G401 (cell line): Measurements from ENCODE around the gene CAB39L. TPM values are rescaled to one million over a fixed set of nuclear protein-coding genes. Genes with fewer than 3 reads are reported as not detected.
"Not testable (repeated sequence)": the region's sequence is repeated elsewhere in the genome, so short reads cannot be mapped to it uniquely, and the experiment has no call there.

Experiments used
- DNase-seq: peaks from one replicate; pipeline ENCODE4 v3.0.0-alpha.2; 2015; ENCODE audit warnings: low spot score
- in situ Hi-C: cut with HindIII; loops from 2 replicates; pipeline ENCODE4 v1.10.0; 2016; ENCODE audit warnings: low sequenced_read_pairs, mixed read lengths
- total RNA-seq: library from RNA; depleted of rRNA; stranded (reverse); fragments of >200 nt; shearing (Covaris generic); gene quantifications from 2 replicates; pipeline ENCODE4 v1.2.3, GENCODE V29; 2014

Gene CAB39L
- total RNA-seq, 1 experiment from 2014 or later: 42.4 TPM

- in situ Hi-C loops: no loop called here
- no peak for DNase-seq
These were observed 77.0 kb downstream of the CAB39L start for GRCh38 chr13:49366841-49367240.

- no peak for DNase-seq
- in situ Hi-C loops: no loop called here
These were observed 86.2 kb downstream of the CAB39L start for GRCh38 chr13:49357694-49358093.

DNA sequence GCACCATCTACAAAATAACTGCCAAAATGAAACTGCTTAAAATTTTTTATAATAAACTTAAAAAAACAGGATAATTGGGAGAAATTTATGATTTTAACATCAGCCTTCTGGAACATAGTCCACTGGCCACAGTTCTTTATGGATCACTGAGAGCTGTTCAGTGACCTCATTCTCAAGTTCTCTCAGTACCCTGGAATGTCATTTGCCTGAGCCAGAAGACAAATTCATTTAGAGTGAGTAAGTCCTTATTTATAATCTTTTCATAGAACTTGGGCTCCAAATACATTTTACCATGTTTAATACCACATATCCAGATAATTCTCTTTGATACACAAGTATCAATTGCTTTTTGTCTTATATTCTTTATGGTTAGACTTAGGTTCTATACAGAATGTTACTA lies 87.6 kb downstream of the CAB39L start:
- in situ Hi-C loops: no loop called here
- DNase-seq: no peak

DNA sequence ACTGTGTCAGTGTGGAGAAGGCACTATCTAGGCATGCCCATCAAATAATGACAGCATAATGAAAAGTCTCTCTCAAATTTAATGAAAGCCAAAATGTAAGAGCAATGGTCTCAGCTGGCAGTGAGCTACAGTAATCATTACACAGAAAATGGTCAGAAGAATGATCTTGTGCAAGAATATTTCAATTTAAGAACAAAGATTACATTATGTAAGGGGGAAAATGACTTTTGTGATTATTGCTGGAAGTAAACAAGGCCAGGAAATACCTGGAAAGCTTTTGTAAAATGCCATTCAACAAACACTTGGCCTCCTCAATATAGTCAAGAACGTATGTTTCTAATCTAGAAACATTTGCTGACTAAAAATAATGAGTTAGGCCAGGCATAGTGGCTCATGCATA lies 89.1 kb downstream of the CAB39L start:
- in situ Hi-C loops: no loop called here
- DNase-seq: no peak

DNA sequence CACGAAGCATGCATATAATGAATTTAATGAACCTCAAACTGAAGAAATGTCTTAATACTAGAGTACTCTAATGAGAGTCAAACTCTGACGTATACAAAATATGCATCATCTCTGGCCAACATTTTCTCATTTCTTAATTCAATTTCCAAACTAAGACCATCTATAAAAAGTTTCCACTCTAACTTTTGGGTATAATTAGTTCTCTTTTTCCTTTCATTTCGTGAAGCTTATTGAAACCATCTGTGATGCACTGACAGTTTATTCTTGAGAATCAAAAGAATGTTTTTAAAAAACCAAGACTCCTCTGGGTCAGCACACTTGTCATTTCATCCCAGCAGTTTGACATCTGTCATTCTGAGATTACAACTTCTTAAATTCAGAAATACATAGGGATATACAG lies 90.0 kb downstream of the CAB39L start:
- in situ Hi-C loops: no loop called here
- DNase-seq: no peak

GRCh38 chr13:49351871-49352270 lies 92.0 kb downstream of the CAB39L start:
- in situ Hi-C loops: no loop called here
- DNase-seq: no peak

DNA sequence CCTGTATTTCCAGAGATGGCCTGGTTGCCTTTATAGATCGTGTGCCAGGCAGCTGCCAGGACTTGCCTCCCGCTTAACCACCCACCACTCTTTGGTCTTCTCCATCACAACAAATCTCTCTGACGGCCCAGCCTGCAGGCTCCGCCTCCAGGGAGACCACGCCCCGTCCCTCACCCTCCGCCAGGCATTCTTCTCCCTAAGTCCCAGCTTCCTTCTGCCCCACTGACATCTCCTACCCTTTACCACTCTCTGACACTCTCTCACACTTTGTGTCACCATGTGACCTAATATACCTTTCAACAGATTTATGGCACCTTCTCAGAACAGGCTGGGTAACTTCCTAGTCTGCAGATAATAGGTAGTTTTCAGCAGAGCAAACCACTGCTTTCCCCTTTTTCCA lies 95.1 kb downstream of the CAB39L start:
- in situ Hi-C loops: no loop called here

GRCh38 chr13:49347650-49348385 lies 96.0 kb downstream of the CAB39L start:
- DNase-seq: no peak
- in situ Hi-C loops: no loop called here

More for the DNA sequence above, 95.1 kb downstream of the CAB39L start:
- no peak for DNase-seq

GRCh38 chr13:49346460-49346859 lies 97.4 kb downstream of the CAB39L start:
- in situ Hi-C loops: no loop called here
- DNase-seq: no peak

DNA sequence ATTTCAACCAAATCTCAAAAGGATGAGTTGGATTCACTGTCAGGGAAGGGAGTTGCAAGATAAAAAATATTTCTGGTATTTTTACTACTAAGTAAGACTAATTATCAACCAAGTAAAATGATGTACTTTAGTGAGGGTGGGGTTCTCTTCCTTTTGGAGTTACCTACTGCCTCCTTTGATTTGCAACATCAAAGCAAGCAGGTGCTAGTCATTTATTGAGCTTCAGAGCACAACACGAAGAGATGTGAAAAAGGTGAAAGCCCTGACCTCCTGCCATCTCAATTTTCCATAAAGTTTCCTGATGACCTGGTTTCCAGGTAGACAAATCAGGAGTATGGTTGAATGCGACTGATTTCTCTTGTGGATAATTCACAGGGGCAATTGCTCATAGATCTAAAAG lies 100.1 kb downstream of the CAB39L start:
- in situ Hi-C loops: no loop called here
- DNase-seq: no peak

- in situ Hi-C loops: no loop called here
- DNase-seq: no peak
These were observed 100.6 kb downstream of the CAB39L start for GRCh38 chr13:49343255-49343654.

- DNase-seq: no peak
- in situ Hi-C loops: no loop called here
These were observed 101.4 kb downstream of the CAB39L start for GRCh38 chr13:49342454-49342853.

DNA sequence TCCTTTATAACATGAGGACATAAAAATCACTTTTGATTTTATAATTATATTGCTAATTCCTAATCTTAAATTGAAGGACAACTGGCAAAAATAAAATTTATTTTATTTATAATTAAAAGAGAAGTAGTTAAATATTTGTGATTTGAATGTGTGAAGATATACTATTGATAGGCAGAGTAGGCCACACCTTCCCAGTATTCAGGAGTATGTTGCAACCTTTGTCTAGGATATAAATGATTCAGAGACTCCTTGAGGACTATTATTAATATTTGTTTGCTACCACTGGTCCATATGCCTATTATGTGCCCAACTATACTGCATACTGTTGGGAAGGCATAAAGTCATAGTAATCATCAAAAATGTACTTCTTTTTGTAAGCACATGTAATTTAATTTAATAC lies 101.9 kb downstream of the CAB39L start:
- in situ Hi-C loops: no loop called here
- no peak for DNase-seq

GRCh38 chr13:49341517-49341916 lies 102.3 kb downstream of the CAB39L start:
- in situ Hi-C loops: no loop called here
- DNase-seq: no peak

DNA sequence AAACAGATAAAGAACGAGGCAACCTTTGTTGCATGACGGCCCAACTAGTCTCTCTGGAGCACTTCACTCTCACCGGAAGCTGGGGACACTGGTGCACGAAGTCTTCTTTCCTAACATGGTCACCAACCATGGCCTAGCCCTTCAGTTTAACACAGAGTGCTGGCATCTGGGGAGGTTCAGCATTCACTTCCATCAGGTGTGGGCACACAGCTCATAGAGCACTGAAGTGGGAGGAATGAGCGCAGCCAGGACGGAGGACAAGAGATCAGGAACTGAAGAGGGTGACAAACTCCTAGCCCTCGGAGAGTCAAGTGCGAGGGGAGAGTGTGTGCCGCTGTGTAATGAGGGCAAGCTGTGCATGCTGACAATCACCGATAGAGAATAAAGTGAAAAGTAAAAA lies 103.7 kb downstream of the CAB39L start:
- in situ Hi-C loops: no loop called here
- no peak for DNase-seq

DNA sequence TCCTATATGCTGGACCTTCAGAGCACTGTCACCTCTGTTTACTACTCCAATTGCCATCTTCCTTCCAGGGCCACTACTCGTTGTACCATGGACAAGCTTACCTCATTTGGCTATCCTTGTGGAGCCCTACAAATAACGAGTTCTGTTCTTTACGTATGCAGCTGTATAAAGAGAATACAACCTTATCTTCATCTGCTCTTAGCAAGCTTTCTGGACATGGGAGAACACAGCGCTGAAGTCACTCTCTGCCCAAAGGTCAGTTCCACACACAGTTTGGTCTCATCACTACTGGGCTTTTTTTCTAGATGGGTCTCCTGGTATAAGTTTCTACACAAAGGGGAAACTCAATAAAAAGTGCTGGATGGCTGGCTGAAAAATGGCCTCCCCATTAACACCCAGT lies 107.2 kb downstream of the CAB39L start:
- in situ Hi-C loops: no loop called here
- DNase-seq: no peak

- in situ Hi-C loops: no loop called here
- DNase-seq: no peak
These were observed 113.4 kb downstream of the CAB39L start for GRCh38 chr13:49330546-49330864.

DNA sequence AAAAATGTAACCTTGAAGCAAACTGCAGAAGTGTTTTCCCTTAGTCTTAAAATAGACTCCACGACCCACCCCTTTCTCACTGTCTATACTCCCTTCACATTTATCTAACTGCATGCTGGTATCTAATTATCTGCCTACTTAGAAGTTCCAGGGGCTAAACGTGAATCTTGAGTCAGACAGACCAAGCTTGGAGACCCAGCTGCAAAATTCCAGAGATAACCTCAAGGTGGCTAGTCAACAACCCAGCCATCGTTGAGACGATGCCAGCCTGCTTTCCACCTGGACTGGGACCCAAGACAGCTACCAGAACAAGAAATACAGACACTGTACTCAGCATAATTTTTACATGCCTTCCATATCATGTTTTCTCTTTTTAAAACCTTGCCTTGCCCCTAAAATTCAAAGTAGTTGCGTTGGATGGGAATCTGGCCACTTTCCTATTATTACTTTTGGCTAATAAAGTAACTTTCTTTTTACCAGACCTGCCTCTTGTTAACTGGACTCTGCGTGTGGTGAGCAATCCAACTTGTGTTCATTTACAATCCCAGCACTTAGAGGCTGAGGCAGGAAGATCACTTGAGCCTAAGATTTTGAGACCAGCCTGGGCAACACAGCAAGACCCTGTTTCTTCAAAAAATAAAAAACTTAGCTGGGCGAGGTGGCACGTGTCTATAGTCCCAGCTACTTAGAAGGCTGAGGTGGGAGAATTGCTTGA lies 113.9 kb downstream of the CAB39L start:
- DNase-seq: no peak
- in situ Hi-C loops: no loop called here

GRCh38 chr13:49327145-49327544 lies 116.7 kb downstream of the CAB39L start:
- in situ Hi-C loops: not testable (repeated sequence)

GRCh38 chr13:49326222-49326917 lies 117.5 kb downstream of the CAB39L start:
- DNase-seq: no peak
- in situ Hi-C loops: no loop called here

More at GRCh38 chr13:49327145-49327544, 116.7 kb downstream of the CAB39L start:
- DNase-seq: not testable (repeated sequence)
